ENCODE results near the gene MRPS23. TPM values are rescaled to one million over a fixed set of nuclear protein-coding genes. Genes with fewer than 3 reads are reported as not detected.

Gene MRPS23
- total RNA-seq, 1 experiment from 2014 or later, result 87.6 TPM

- DNase-seq (ENCODE audit: low spot score), result no peak
These were observed 48.7 kb downstream of the MRPS23 start for GRCh38 chr17:57801044-57801711.

GRCh38 chr17:57794841-57795240, 55.0 kb downstream of the MRPS23 start:
- no peak for DNase-seq (ENCODE audit: low spot score)

GRCh38 chr17:57788725-57789124, 61.1 kb downstream of the MRPS23 start:
- DNase-seq (ENCODE audit: low spot score), result no peak

- DNase-seq (ENCODE audit: low spot score), result no peak
These were observed 64.8 kb downstream of the MRPS23 start for GRCh38 chr17:57785022-57785421.

Other genes starting within 250 kb of the MRPS23 start
- gene CCDC182, start 104.7 kb downstream of the MRPS23 start, total RNA-seq (2014; rRNA removed; shearing (Covaris generic)), result not detected in 2 replicates
- gene CUEDC1, start 105.4 kb upstream of the MRPS23 start, total RNA-seq (2014; rRNA removed; shearing (Covaris generic)), result 7.4 and 8.1 TPM in 2 replicates
- 50.4 and 60.6 TPM in 2 replicates for gene VEZF1, start 138.2 kb upstream of the MRPS23 start, total RNA-seq (2014; rRNA removed; shearing (Covaris generic))
- 432 and 491 TPM in 2 replicates for gene SRSF1, start 157.2 kb upstream of the MRPS23 start, total RNA-seq (2014; rRNA removed; shearing (Covaris generic))
- gene DYNLL2, start 233.4 kb upstream of the MRPS23 start, total RNA-seq (2014; rRNA removed; shearing (Covaris generic)), result 10.6 and 14.5 TPM in 2 replicates